ACC112 (cell line): Measurements from ENCODE around the gene MCAM.
A peak's percentile ranks its signal among the peaks of the same experiment; 100 is the strongest.

Source experiments
- H2AFZ ChIP-seq: fragments of 200-600 bp; sonication (generic); one replicate; pipeline ENCODE4 v1.6.0; 2017; ENCODE audit warnings: antibody characterized with exemption, low read length; ENCODE audit not compliant: unreplicated experiment
- H3K27ac ChIP-seq: fragments of 200-600 bp; sonication (generic); 2 replicates; pipeline ENCODE4 v1.5.1; 2014; ENCODE audit warnings: low read depth, mild to moderate bottlenecking, antibody characterized with exemption, low read length, moderate library complexity
- H3K27me3 ChIP-seq: fragments of 200-600 bp; sonication (generic); 2 replicates; pipeline ENCODE4 v1.6.1; 2014; ENCODE audit warnings: mild to moderate bottlenecking, antibody characterized with exemption, low read length, moderate library complexity, mixed read lengths; ENCODE audit not compliant: insufficient read depth
- H3K36me3 ChIP-seq: fragments of 200-600 bp; sonication (generic); 2 replicates; pipeline ENCODE4 v1.6.1; 2016; ENCODE audit warnings: mild to moderate bottlenecking, antibody characterized with exemption, low read length, moderate library complexity, mixed read lengths; ENCODE audit not compliant: insufficient read depth
- H3K4me1 ChIP-seq: fragments of 200-600 bp; sonication (generic); one replicate; pipeline ENCODE4 v1.6.1; 2016; ENCODE audit warnings: low read length, mixed read lengths; ENCODE audit not compliant: insufficient read depth, unreplicated experiment, control insufficient read depth
- H3K4me3 ChIP-seq: fragments of 200-600 bp; sonication (generic); 2 replicates; pipeline ENCODE4 v1.5.1; 2014; ENCODE audit warnings: mild to moderate bottlenecking, low read depth, low read length
- H3K79me2 ChIP-seq: fragments of 200-600 bp; sonication (generic); one replicate; pipeline ENCODE4 v1.6.0; 2016; ENCODE audit warnings: low read length; ENCODE audit not compliant: control insufficient read depth, unreplicated experiment, insufficient read depth

The MCAM gene

GRCh38 chr11:119356349-119357031 lies 39.6 kb upstream of the MCAM start:
- Histone ChIP-seq H3K27me3 (peaks cover 23% of the 10 kb centered on the region), H3K4me1 (peaks cover 14% of the 10 kb centered on the region), H3K4me3 (peak overlapping the region; percentile 71), H3K27ac (no peak overlapping the region), H3K36me3 (no peaks in the 10 kb centered on the region), H2AFZ (peak overlapping the region; percentile 71), H3K79me2 (no peaks in the 10 kb centered on the region)

GRCh38 chr11:119355091-119355843 lies 38.3 kb upstream of the MCAM start:
- Histone ChIP-seq H3K4me1 (peaks cover 5% of the 10 kb centered on the region), H3K27ac (no peak overlapping the region), H3K27me3 (peaks cover 23% of the 10 kb centered on the region), H2AFZ (no peak overlapping the region), H3K79me2 (no peaks in the 10 kb centered on the region), H3K4me3 (no peak overlapping the region), H3K36me3 (no peaks in the 10 kb centered on the region)

GRCh38 chr11:119352857-119353260 lies 35.9 kb upstream of the MCAM start:
- Histone ChIP-seq H3K27ac (no peak overlapping the region), H2AFZ (no peak overlapping the region), H3K36me3 (no peaks in the 10 kb centered on the region), H3K27me3 (peaks cover 22% of the 10 kb centered on the region), H3K4me1 (no peaks in the 10 kb centered on the region), H3K4me3 (no peak overlapping the region), H3K79me2 (no peaks in the 10 kb centered on the region)

GRCh38 chr11:119351232-119351631 lies 34.3 kb upstream of the MCAM start:
- Histone ChIP-seq H3K36me3 (no peaks in the 10 kb centered on the region), H2AFZ (no peak overlapping the region), H3K27ac (no peak overlapping the region), H3K4me3 (no peak overlapping the region), H3K79me2 (no peaks in the 10 kb centered on the region), H3K27me3 (peaks cover 15% of the 10 kb centered on the region), H3K4me1 (no peaks in the 10 kb centered on the region)

- Histone ChIP-seq H3K4me1 (no peaks in the 10 kb centered on the region), H3K27me3 (peaks cover 16% of the 10 kb centered on the region), H3K36me3 (no peaks in the 10 kb centered on the region), H3K27ac (no peak overlapping the region), H3K4me3 (no peak overlapping the region), H2AFZ (no peak overlapping the region), H3K79me2 (no peaks in the 10 kb centered on the region)
Measured at GRCh38 chr11:119350302-119350701, 33.4 kb upstream of the MCAM start.

- no peak overlapping the region for H3K4me3 ChIP-seq
- H3K36me3 ChIP-seq, result no peaks in the 10 kb centered on the region
- H3K79me2 ChIP-seq, result no peaks in the 10 kb centered on the region
- H3K4me1 ChIP-seq, result no peaks in the 10 kb centered on the region
- peaks cover 13% of the 10 kb centered on the region for H3K27me3 ChIP-seq
- no peak overlapping the region for H2AFZ ChIP-seq
- no peak overlapping the region for H3K27ac ChIP-seq
Measured at GRCh38 chr11:119347940-119348605, 31.1 kb upstream of the MCAM start.

- Histone ChIP-seq H3K27me3 (peaks cover 11% of the 10 kb centered on the region), H3K4me1 (no peaks in the 10 kb centered on the region), H3K4me3 (no peak overlapping the region), H3K27ac (no peak overlapping the region), H3K79me2 (no peaks in the 10 kb centered on the region), H2AFZ (no peak overlapping the region), H3K36me3 (no peaks in the 10 kb centered on the region)
Measured at GRCh38 chr11:119347242-119347641, 30.3 kb upstream of the MCAM start.

GRCh38 chr11:119346605-119347004 lies 29.7 kb upstream of the MCAM start, which contains the start of gene MFRP:
Gene MFRP (minus strand): TSS chr11:119346705. CDS start chr11:119346513, 192 bp downstream.
- Histone ChIP-seq H3K27ac (no peak within 1 kb of the TSS), H3K4me1 (no peaks in the 10 kb centered on the region), H3K79me2 (no peaks in the 10 kb centered on the region), H2AFZ (no peak within 1 kb of the TSS), H3K4me3 (no peak within 1 kb of the TSS), H3K27me3 (peaks cover 12% of the 10 kb centered on the region), H3K36me3 (no peaks in the 10 kb centered on the region)

GRCh38 chr11:119345685-119346084 lies 28.8 kb upstream of the MCAM start:
- Histone ChIP-seq H2AFZ (no peak overlapping the region), H3K4me3 (no peak overlapping the region), H3K79me2 (no peaks in the 10 kb centered on the region), H3K36me3 (no peaks in the 10 kb centered on the region), H3K4me1 (no peaks in the 10 kb centered on the region), H3K27ac (no peak overlapping the region), H3K27me3 (peaks cover 19% of the 10 kb centered on the region)

GRCh38 chr11:119344291-119345010 lies 27.5 kb upstream of the MCAM start:
- peaks cover 21% of the 10 kb centered on the region for H3K27me3 ChIP-seq
- no peak overlapping the region for H3K27ac ChIP-seq
- H3K79me2 ChIP-seq, result no peaks in the 10 kb centered on the region
- H3K4me1 ChIP-seq, result no peaks in the 10 kb centered on the region
- no peak overlapping the region for H3K4me3 ChIP-seq
- no peak overlapping the region for H2AFZ ChIP-seq
- H3K36me3 ChIP-seq, result no peaks in the 10 kb centered on the region
